T-helper 2 cell treated with Interferon-gamma antibody and Interleukin-4, amounts not matched to agents 100 ng/mL and 5 ng/mL, for 36 hours (primary cell): Measurements from ENCODE around the gene ADCY7. TPM values are rescaled to one million over a fixed set of nuclear protein-coding genes. Genes with fewer than 3 reads are reported as not detected.

Source experiments
- intact Hi-C: fragments of 100-400 bp; cut with micrococcal nuclease; formaldehyde crosslinking; loops from one replicate; pipeline ENCODE4 v1.15.1; 2023
- total RNA-seq: library from RNA; stranded (reverse); gene quantifications from 2 replicates; pipeline ENCODE4 v1.2.3, GENCODE V29; 2022

ADCY7 gene
- total RNA-seq, 1 donor from 2014 or later, result 187 TPM

GRCh38 chr16:50265716-50266336 is 525 bp upstream of the ADCY7 start:
- intact Hi-C loops, result loop anchor here (1.0 to 5.0 kb wide), 11 partner anchors 8 to 476 kb away; partner anchors contain the start of genes BRD7, CNEP1R1, CYLD and SNX20

- intact Hi-C loops, result loop anchor here (2.0 to 5.0 kb wide), 8 partner anchors 22 to 475 kb away; partner anchors contain the start of genes BRD7, CNEP1R1, CYLD and SNX20
Measured at GRCh38 chr16:50267151-50267631, 840 bp downstream of the ADCY7 start.

GRCh38 chr16:50267651-50268050 is 1.3 kb downstream of the ADCY7 start:
- intact Hi-C loops, result loop anchor here (2.0 to 5.0 kb wide), 8 partner anchors 23 to 475 kb away; partner anchors contain the start of genes BRD7, CNEP1R1, CYLD and SNX20

- intact Hi-C loops, result loop anchor here (5.0 kb wide), 5 partner anchors 44 to 474 kb away; partner anchors contain the start of genes BRD7, CNEP1R1, CYLD and SNX20
Measured at GRCh38 chr16:50268352-50268751, 2.0 kb downstream of the ADCY7 start.

GRCh38 chr16:50269061-50269705 is 2.8 kb downstream of the ADCY7 start:
- intact Hi-C loops, result loop anchor here (5.0 kb wide), 5 partner anchors 43 to 473 kb away; partner anchors contain the start of genes BRD7, CNEP1R1, CYLD and SNX20

- intact Hi-C loops, result loop anchor here (5.0 to 10.0 kb wide), 6 partner anchors 42 to 472 kb away; partner anchors contain the start of genes BRD7, CNEP1R1, CYLD and HEATR3
Measured at GRCh38 chr16:50269769-50270509, 3.6 kb downstream of the ADCY7 start.

- intact Hi-C loops, result loop anchor here (10.0 kb wide), 1 partner anchor 206 kb away; the partner anchor contains the start of gene HEATR3
Measured at GRCh38 chr16:50270510-50271147, 4.3 kb downstream of the ADCY7 start.

GRCh38 chr16:50271148-50272041 is 5.0 kb downstream of the ADCY7 start:
- intact Hi-C loops, result loop anchor here (10.0 kb wide), 1 partner anchor 207 kb away; the partner anchor contains the start of gene HEATR3

GRCh38 chr16:50272111-50272571 is 5.8 kb downstream of the ADCY7 start:
- intact Hi-C loops, result loop anchor here (10.0 kb wide), 1 partner anchor 207 kb away; the partner anchor contains the start of gene HEATR3

- intact Hi-C loops, result loop anchor here (10.0 kb wide), 1 partner anchor 208 kb away; the partner anchor contains the start of gene HEATR3
Measured at GRCh38 chr16:50272687-50273381, 6.5 kb downstream of the ADCY7 start.

GRCh38 chr16:50273382-50273690 is 7.0 kb downstream of the ADCY7 start:
- intact Hi-C loops, result loop anchor here (10.0 kb wide), 1 partner anchor 209 kb away; the partner anchor contains the start of gene HEATR3

GRCh38 chr16:50273888-50274325 is 7.6 kb downstream of the ADCY7 start:
- intact Hi-C loops, result loop anchor here (1.0 to 10.0 kb wide), 2 partner anchors 8 to 209 kb away; partner anchors contain the start of genes ADCY7 and HEATR3

GRCh38 chr16:50274326-50275097 is 8.2 kb downstream of the ADCY7 start:
- intact Hi-C loops, result loop anchor here (1.0 to 10.0 kb wide), 2 partner anchors 8 to 210 kb away; partner anchors contain the start of genes ADCY7 and HEATR3

- intact Hi-C loops, result loop anchor here (10.0 kb wide), 1 partner anchor 210 kb away; the partner anchor contains the start of gene HEATR3
Measured at GRCh38 chr16:50275098-50275415, 8.7 kb downstream of the ADCY7 start.

- intact Hi-C loops, result loop anchor here (10.0 kb wide), 1 partner anchor 211 kb away; the partner anchor contains the start of gene HEATR3
Measured at GRCh38 chr16:50275428-50276325, 9.3 kb downstream of the ADCY7 start.

- intact Hi-C loops, result loop anchor here (10.0 kb wide), 1 partner anchor 211 kb away; the partner anchor contains the start of gene HEATR3
Measured at GRCh38 chr16:50276326-50276640, 9.9 kb downstream of the ADCY7 start.
